Smooth muscle cell of the umbilical artery (primary cell): ENCODE measurements around the gene CLSTN2. TPM values are rescaled to one million over a fixed set of nuclear protein-coding genes. Genes with fewer than 3 reads are reported as not detected.

Source experiments
- total RNA-seq: library from RNA; depleted of rRNA; stranded (reverse); fragments of >200 nt; gene quantifications from 2 replicates; pipeline ENCODE4 v1.2.3, GENCODE V29; 2014

Gene CLSTN2
- total RNA-seq: 2.4 and 5.9 TPM in 2 replicates

GRCh38 chr3:139935016-139935865 lies at the start of gene CLSTN2:
TSS of gene CLSTN2 (plus strand) at chr3:139935185.

